GM12873 (cell line): Measurements from ENCODE around the gene STXBP6.

Source experiments
- CTCF ChIP-seq: IDR thresholded peaks from 2 replicates; pipeline ENCODE4 v1.5.1; 2012; ENCODE audit warnings: low read depth, mild to moderate bottlenecking, moderate library complexity, low read length, control low read depth; ENCODE audit not compliant: insufficient read depth; ENCODE audit errors: missing control alignments

The STXBP6 gene

GRCh38 chr14:24900269-24901100, 149.5 kb downstream of the STXBP6 start:
- no peak for TF ChIP-seq CTCF

GRCh38 chr14:24897793-24898192, 152.2 kb downstream of the STXBP6 start:
- TF ChIP-seq CTCF, result no peak

- no peak for TF ChIP-seq CTCF
Observed at GRCh38 chr14:24895622-24896021, 154.3 kb downstream of the STXBP6 start.

- no peak for TF ChIP-seq CTCF
Observed at GRCh38 chr14:24895243-24895583, 154.7 kb downstream of the STXBP6 start.

GRCh38 chr14:24894583-24895242, 155.2 kb downstream of the STXBP6 start:
- TF ChIP-seq CTCF, result no peak

- no peak for TF ChIP-seq CTCF
Observed at GRCh38 chr14:24892497-24893051, 157.4 kb downstream of the STXBP6 start.

- no peak for TF ChIP-seq CTCF
Observed at GRCh38 chr14:24891987-24892496, 157.9 kb downstream of the STXBP6 start.
